Breast epithelium (tissue), 4 donors: Measurements from ENCODE around the gene FBXL7. TPM values are rescaled to one million over a fixed set of nuclear protein-coding genes. Genes with fewer than 3 reads are reported as not detected.

ENCODE experiments used
- DNase-seq, 2 donors: peaks; one replicate each; pipeline ENCODE4 v3.0.0-alpha.2; 2019; ENCODE audit warnings: low spot score in 2 of 2
- H3K27ac ChIP-seq, 2 donors: fragments of 200-600 bp; sonication (generic) in 1 of 2; one replicate each; pipeline ENCODE4 v1.5.1; 2016 to 2019; ENCODE audit warnings: mild to moderate bottlenecking in 1 of 2
- H3K27me3 ChIP-seq, 2 donors: fragments of 200-600 bp; sonication (generic) in 1 of 2; one replicate each; pipeline versions ENCODE4 v1.5.1 to v1.6.0; 2017 to 2019; ENCODE audit warnings: control low read depth in 1 of 2, mild to moderate bottlenecking in 1 of 2
- H3K36me3 ChIP-seq: fragments of 200-600 bp; one replicate; pipeline ENCODE4 v1.5.1; 2019
- H3K4me1 ChIP-seq, 2 donors: fragments of 200-600 bp; sonication (generic); one replicate each; pipeline ENCODE4 v1.5.1; 2016 to 2019; ENCODE audit warnings: control low read depth in 1 of 2
- H3K4me3 ChIP-seq, 3 donors: fragments of 200-600 bp; sonication (generic); 1 replicate in 2 of 3; 2 replicates in 1 of 3; pipeline ENCODE4 v1.5.1; 2016 to 2019; ENCODE audit warnings: mild to moderate bottlenecking in 3 of 3, moderate library complexity in 2 of 3
- H3K9me3 ChIP-seq, 2 donors: fragments of 200-600 bp; sonication (generic) in 1 of 2; one replicate each; pipeline ENCODE4 v1.5.1; 2016 to 2019; ENCODE audit warnings: control low read depth in 1 of 2
- POLR2A ChIP-seq: fragments of 450-650 bp; IDR thresholded peaks from one replicate; pipeline ENCODE4 v1.6.1; 2016; ENCODE audit warnings: antibody characterized with exemption, mild to moderate bottlenecking, moderate library complexity
- POLR2AphosphoS5 ChIP-seq, 3 donors: sonication (generic); formaldehyde crosslinking; IDR thresholded peaks; one replicate each; pipeline ENCODE4 v1.6.1; 2017; ENCODE audit warnings: antibody characterized with exemption in 3 of 3
- intact Hi-C: fragments of 100-400 bp; cut with DNase I; formaldehyde crosslinking; loops from one replicate; pipeline ENCODE4 v1.15.1; 2023; ENCODE audit warnings: low total_unique reads
- total RNA-seq, 3 donors: library from RNA; depleted of rRNA; stranded (reverse); fragments of >200 nt; gene quantifications; one replicate each; pipeline ENCODE4 v1.1.0, GENCODE V29; 2016
- TF ChIP-seq, protein P1 (sequence below), 3 donors: fragments of 450-650 bp; IDR thresholded peaks; one replicate each; pipeline ENCODE4 v1.5.1; 2016 to 2017; ENCODE audit warnings: antibody characterized with exemption in 3 of 3, mild to moderate bottlenecking in 3 of 3, moderate library complexity in 3 of 3

FBXL7 gene
- total RNA-seq, 3 donors from 2014 or later: 6.9 to 17.3 (median 10.8) TPM

DNA sequence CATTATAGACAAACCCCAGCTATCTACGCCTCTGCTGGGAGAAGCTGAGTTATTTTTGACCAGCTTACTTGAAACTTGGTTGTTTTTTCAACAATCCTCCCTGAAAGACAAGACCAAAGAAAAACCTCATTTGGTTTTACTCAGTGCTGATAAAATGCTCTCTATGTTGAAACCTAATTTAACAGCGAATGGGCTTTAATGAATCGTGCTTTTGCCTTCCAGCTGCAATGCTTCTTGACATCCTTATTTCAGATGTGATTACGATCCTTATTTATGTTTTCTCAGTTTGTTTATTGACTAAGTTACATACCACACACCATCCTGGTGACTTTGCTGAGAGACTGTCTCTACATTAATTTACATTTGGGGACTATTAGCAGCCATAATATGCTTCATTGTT lies 179.2 kb downstream of the FBXL7 start:
- Histone ChIP-seq H3K27ac (no peak overlapping the region), H3K27me3 (no peaks in the 10 kb centered on the region), H3K9me3 (no peaks in the 10 kb centered on the region), H3K4me3 (no peak overlapping the region), H3K36me3 (no peaks in the 10 kb centered on the region), H3K4me1 (peaks cover 0 to 4% of the 10 kb centered on the region in 2 donors)
- DNase-seq: no peak
- TF ChIP-seq, protein P1, sequence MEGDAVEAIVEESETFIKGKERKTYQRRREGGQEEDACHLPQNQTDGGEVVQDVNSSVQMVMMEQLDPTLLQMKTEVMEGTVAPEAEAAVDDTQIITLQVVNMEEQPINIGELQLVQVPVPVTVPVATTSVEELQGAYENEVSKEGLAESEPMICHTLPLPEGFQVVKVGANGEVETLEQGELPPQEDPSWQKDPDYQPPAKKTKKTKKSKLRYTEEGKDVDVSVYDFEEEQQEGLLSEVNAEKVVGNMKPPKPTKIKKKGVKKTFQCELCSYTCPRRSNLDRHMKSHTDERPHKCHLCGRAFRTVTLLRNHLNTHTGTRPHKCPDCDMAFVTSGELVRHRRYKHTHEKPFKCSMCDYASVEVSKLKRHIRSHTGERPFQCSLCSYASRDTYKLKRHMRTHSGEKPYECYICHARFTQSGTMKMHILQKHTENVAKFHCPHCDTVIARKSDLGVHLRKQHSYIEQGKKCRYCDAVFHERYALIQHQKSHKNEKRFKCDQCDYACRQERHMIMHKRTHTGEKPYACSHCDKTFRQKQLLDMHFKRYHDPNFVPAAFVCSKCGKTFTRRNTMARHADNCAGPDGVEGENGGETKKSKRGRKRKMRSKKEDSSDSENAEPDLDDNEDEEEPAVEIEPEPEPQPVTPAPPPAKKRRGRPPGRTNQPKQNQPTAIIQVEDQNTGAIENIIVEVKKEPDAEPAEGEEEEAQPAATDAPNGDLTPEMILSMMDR (IDR thresholded peaks at IDR 0.05): no peak
- no peak for TF ChIP-seq POLR2AphosphoS5 (IDR thresholded peaks at IDR 0.05)
- TF ChIP-seq POLR2A: no peak
- intact Hi-C loops: no loop called here

DNA sequence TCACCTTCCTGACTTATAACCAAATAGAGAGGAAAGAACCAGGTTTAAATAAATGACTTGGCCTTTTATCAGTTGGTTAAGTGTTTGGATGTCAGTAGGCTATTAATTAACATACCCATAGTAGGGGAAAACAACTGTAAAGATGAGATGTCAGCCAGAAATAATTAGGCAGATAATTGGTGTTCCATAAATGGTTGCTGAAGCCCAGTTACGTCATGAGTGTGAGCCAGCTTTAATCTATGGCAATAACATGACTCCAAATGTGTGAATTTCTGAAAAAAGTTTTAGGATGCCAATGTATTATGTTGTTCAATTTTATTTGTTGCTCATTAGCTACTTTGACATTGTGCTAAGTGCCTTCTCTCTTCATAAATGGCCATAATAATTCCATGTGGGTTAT lies 180.5 kb downstream of the FBXL7 start:
- no peak overlapping the region for H3K4me3 ChIP-seq
- DNase-seq: no peak
- no peaks in the 10 kb centered on the region for H3K9me3 ChIP-seq
- H3K27me3 ChIP-seq: no peaks in the 10 kb centered on the region
- intact Hi-C loops: no loop called here
- TF ChIP-seq POLR2AphosphoS5 (IDR thresholded peaks at IDR 0.05) (no peak), POLR2A (no peak)
- TF ChIP-seq, protein P1 (IDR thresholded peaks at IDR 0.05): no peak
- no peaks in the 10 kb centered on the region for H3K36me3 ChIP-seq
- H3K4me1 ChIP-seq: peaks cover 0 to 4% of the 10 kb centered on the region in 2 donors
- no peak overlapping the region for H3K27ac ChIP-seq

DNA sequence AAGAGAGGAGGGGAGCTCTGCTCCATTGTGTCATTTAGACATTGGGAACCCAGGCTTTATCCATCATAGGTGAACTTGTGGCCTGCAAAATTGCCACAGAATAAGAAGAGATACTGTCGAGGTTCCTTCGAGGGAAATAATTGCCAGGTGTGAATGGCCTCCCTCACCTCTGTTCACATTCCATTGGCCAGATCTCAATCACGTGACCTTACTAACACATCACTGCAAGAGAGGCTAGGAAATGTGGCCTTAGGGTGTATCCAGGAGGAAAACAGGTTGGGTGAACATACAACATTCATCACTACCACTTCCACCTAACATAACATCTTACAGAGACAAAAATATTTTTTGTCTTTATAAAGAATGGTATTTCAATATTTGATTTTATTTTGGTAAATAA lies 182.1 kb downstream of the FBXL7 start:
- Histone ChIP-seq H3K27ac (no peak overlapping the region), H3K4me1 (peaks cover 0 to 4% of the 10 kb centered on the region in 2 donors), H3K36me3 (no peaks in the 10 kb centered on the region), H3K27me3 (no peaks in the 10 kb centered on the region), H3K4me3 (no peak overlapping the region), H3K9me3 (no peaks in the 10 kb centered on the region)
- DNase-seq: no peak
- TF ChIP-seq, protein P1 (IDR thresholded peaks at IDR 0.05): no peak
- TF ChIP-seq POLR2A: no peak
- no peak for TF ChIP-seq POLR2AphosphoS5 (IDR thresholded peaks at IDR 0.05)
- intact Hi-C loops: no loop called here

DNA sequence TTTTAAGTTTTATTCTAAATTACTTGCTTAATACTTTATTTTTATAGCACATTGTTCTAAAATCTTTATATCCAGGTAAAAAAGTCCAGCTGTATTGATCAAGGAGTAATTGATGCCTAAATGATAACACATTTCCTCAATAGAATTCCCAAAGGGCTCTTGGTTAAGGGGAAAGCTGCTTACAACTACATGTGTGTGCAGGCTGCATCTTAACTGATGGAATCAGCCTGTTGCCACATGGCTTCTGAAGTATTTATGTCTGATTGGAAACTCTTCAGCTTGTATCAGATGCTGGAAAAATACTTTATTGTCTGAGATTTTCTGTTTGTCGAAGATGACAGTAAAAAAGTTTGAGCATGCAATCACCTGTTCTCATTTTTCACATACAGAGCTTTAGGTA lies 182.6 kb downstream of the FBXL7 start:
- DNase-seq: no peak
- peaks cover 0 to 4% of the 10 kb centered on the region in 2 donors for H3K4me1 ChIP-seq
- H3K27me3 ChIP-seq: no peaks in the 10 kb centered on the region
- intact Hi-C loops: no loop called here
- no peak overlapping the region for H3K4me3 ChIP-seq
- TF ChIP-seq POLR2AphosphoS5 (IDR thresholded peaks at IDR 0.05): no peak
- TF ChIP-seq, protein P1 (IDR thresholded peaks at IDR 0.05): no peak
- no peak for TF ChIP-seq POLR2A
- no peaks in the 10 kb centered on the region for H3K36me3 ChIP-seq
- H3K27ac ChIP-seq: no peak overlapping the region
- H3K9me3 ChIP-seq: no peaks in the 10 kb centered on the region

DNA sequence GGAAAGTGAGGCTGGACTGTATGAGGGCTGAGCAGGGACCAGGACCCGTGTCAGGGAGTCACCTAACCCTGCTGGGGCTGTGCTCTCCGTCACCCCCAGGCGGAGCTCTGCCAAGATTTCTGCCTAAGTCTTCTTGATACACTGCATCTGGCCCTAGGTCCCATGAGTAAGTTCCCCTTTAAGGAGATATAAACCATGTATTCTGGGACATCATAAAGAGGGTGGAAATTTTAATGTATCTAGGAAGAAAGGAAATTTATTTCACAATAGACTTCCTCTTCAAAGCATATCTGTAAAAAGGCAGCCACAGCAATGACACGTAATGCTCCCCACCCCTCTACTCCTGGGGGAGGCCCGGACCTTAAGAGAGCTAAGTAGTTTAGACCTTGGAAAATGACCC lies 183.4 kb downstream of the FBXL7 start:
- Histone ChIP-seq H3K9me3 (no peaks in the 10 kb centered on the region), H3K27me3 (no peaks in the 10 kb centered on the region), H3K4me1 (peaks cover 0 to 4% of the 10 kb centered on the region in 2 donors), H3K36me3 (no peaks in the 10 kb centered on the region), H3K27ac (no peak overlapping the region), H3K4me3 (no peak overlapping the region)
- no peak for DNase-seq
- TF ChIP-seq POLR2A (no peak), POLR2AphosphoS5 (IDR thresholded peaks at IDR 0.05) (no peak)
- TF ChIP-seq, protein P1 (IDR thresholded peaks at IDR 0.05): no peak
- intact Hi-C loops: no loop called here
